Panc1 (cell line): ENCODE measurements around the gene DAZAP2. TPM values are rescaled to one million over a fixed set of nuclear protein-coding genes. Genes with fewer than 3 reads are reported as not detected.

Experiments
- ATAC-seq: fragments of 200-7000 bp; cut with Tn5 transposase; 2 replicates; pipeline ENCODE4 v1.9.1; 2020; ENCODE audit warnings: mild to moderate bottlenecking, moderate library complexity
- BruUV-seq: library from RNA; stranded (reverse); fragments of 400-500 nt; replicated peaks from 2 replicates; lab custom pipeline; 2021; lab: Mats Ljungman, UMichigan
- CTCF ChIA-PET: fragments of 300-600 bp; sonication (Branson Sonifier 250); formaldehyde crosslinking; loops from one replicate; lab custom pipeline; 2022; ENCODE audit warnings: antibody characterized with exemption; lab: Charles Lee
- POLR2A ChIA-PET: fragments of 300-600 bp; sonication (Branson Sonifier 250); formaldehyde crosslinking; loops from one replicate; lab custom pipeline; 2022; ENCODE audit warnings: antibody characterized with exemption; lab: Charles Lee
- DNase-seq: peaks from one replicate; pipeline ENCODE4 v3.0.0-alpha.2; 2010; ENCODE audit warnings: low read depth, low spot score
- H3K27ac ChIP-seq: 2 replicates; pipeline ENCODE4 v1.5.1; 2011; ENCODE audit warnings: mild to moderate bottlenecking, low read length, inconsistent platforms
- H3K27me3 ChIP-seq: fragments of 200-500 bp; sonication (Bioruptor generic); 2 replicates; pipeline ENCODE4 v1.6.0; 2014; ENCODE audit warnings: low read length, inconsistent platforms; ENCODE audit not compliant: control insufficient read depth, insufficient read depth
- H3K36me3 ChIP-seq: fragments of 200-500 bp; sonication (Bioruptor generic); 2 replicates; pipeline ENCODE4 v1.5.1; 2014; ENCODE audit warnings: inconsistent platforms, mild to moderate bottlenecking, low read length, moderate library complexity; ENCODE audit not compliant: control insufficient read depth, insufficient read depth
- H3K4me1 ChIP-seq: 2 replicates; pipeline ENCODE4 v1.5.1; 2011; ENCODE audit warnings: inconsistent platforms, mild to moderate bottlenecking, low read length, moderate library complexity; ENCODE audit not compliant: control insufficient read depth, insufficient read depth
- H3K4me3 ChIP-seq, 2 experiments: 2 replicates each; pipeline ENCODE4 v1.5.1; 2011 to 2012; ENCODE audit warnings: low read depth in 2 of 2, low read length in 2 of 2, mild to moderate bottlenecking in 2 of 2, inconsistent platforms in 1 of 2, moderate library complexity in 1 of 2
- H3K9me3 ChIP-seq: fragments of 200-500 bp; sonication (Bioruptor generic); 2 replicates; pipeline ENCODE4 v1.5.1; 2014; ENCODE audit warnings: low read depth, mild to moderate bottlenecking, inconsistent platforms, low read length, moderate library complexity; ENCODE audit not compliant: control insufficient read depth, insufficient read depth
- CTCF ChIP-seq: fragments of 450-650 bp; IDR thresholded peaks from 2 replicates; pipeline ENCODE4 v1.5.1; 2017; ENCODE audit warnings: mild to moderate bottlenecking
- POLR2AphosphoS5 ChIP-seq: IDR thresholded peaks from 2 replicates; pipeline ENCODE4 v1.6.1; 2012; ENCODE audit warnings: mild to moderate bottlenecking, low read depth, low read length, moderate library complexity
- REST ChIP-seq, 2 experiments: IDR thresholded peaks; 2 replicates each; pipeline ENCODE4 v1.6.1; 2011 to 2012; ENCODE audit warnings: low read depth in 2 of 2, control low read depth in 1 of 2, low read length in 1 of 2, mild to moderate bottlenecking in 1 of 2, moderate library complexity in 1 of 2; ENCODE audit not compliant: insufficient read depth in 1 of 2
- SIN3A ChIP-seq: IDR thresholded peaks from 2 replicates; pipeline ENCODE4 v1.6.1; 2012; ENCODE audit warnings: low read depth, mild to moderate bottlenecking, low read length, moderate library complexity, borderline replicate concordance; ENCODE audit not compliant: insufficient read depth
- TCF7L2 ChIP-seq: IDR thresholded peaks from 2 replicates; pipeline ENCODE4 v1.6.1; 2011; ENCODE audit warnings: mild to moderate bottlenecking, low read depth, low read length, inconsistent platforms
- in situ Hi-C: cut with HindIII; loops from 2 replicates; pipeline ENCODE4 v1.10.0; 2016; ENCODE audit warnings: low sequenced_read_pairs, low pct_unique_long_range_greater_than_20kb
- intact Hi-C: fragments of 100-400 bp; cut with micrococcal nuclease; formaldehyde crosslinking; loops from one replicate; pipeline ENCODE4 v1.10.0; 2022; ENCODE audit not compliant: unreplicated experiment
- total RNA-seq: library from RNA; stranded (reverse); gene quantifications from one replicate; pipeline ENCODE4 v1.2.1, GENCODE V29; 2021; ENCODE audit not compliant: unreplicated experiment

The DAZAP2 gene
- total RNA-seq, 1 experiment from 2014 or later = 197 TPM

- no peak for TF ChIP-seq CTCF
- TF ChIP-seq SIN3A = no peak
- TF ChIP-seq REST (IDR thresholded peaks at IDR 0.05; ENCODE audit: insufficient read depth in 1 of 2, low read depth in 2 of 2, low read length in 1 of 2) = no peak
- TF ChIP-seq TCF7L2 = no peak
- TF ChIP-seq POLR2AphosphoS5 = no peak
- CTCF ChIA-PET = no interaction called here
- in situ Hi-C loops (no loop called here), intact Hi-C loops (no loop called here)
- H3K4me1 ChIP-seq = no peaks in the 10 kb centered on the region
- no peak overlapping the region for H3K4me3 ChIP-seq
- H3K27ac ChIP-seq = no peak overlapping the region
- H3K27me3 ChIP-seq = no peaks in the 10 kb centered on the region
- POLR2A ChIA-PET = no interaction called here
- no TSS peak for BruUV-seq
- no peaks in the 10 kb centered on the region for H3K36me3 ChIP-seq
- ATAC-seq (no peak; the same call in 1 of the 2 replicates), DNase-seq (no peak)
- H3K9me3 ChIP-seq = no peaks in the 10 kb centered on the region
These were observed 9.4 kb upstream of the DAZAP2 start for GRCh38 chr12:51229116-51229809.

- CTCF ChIA-PET = no interaction called here
- TF ChIP-seq TCF7L2 = no peak
- TF ChIP-seq REST (IDR thresholded peaks at IDR 0.05; ENCODE audit: insufficient read depth in 1 of 2, low read depth in 2 of 2, low read length in 1 of 2) = no peak
- no peak for TF ChIP-seq CTCF
- no peak for TF ChIP-seq SIN3A
- DNase-seq (no peak), ATAC-seq (no peak)
- Histone ChIP-seq H3K4me3 (no peak overlapping the region), H3K36me3 (no peaks in the 10 kb centered on the region), H3K4me1 (no peaks in the 10 kb centered on the region), H3K27me3 (no peaks in the 10 kb centered on the region), H3K9me3 (no peaks in the 10 kb centered on the region), H3K27ac (no peak overlapping the region)
- in situ Hi-C loops = no loop called here
- no TSS peak for BruUV-seq
- POLR2A ChIA-PET = no interaction called here
- intact Hi-C loops = no loop called here
These were observed 6.0 kb upstream of the DAZAP2 start for GRCh38 chr12:51232642-51233041.
